GM19328 (cell line): ENCODE results near the gene CAPZB.

Experiments
- ATAC-seq: cut with Tn5 transposase; IDR thresholded peaks from one replicate; pipeline ENCODE4 v1.9.1; 2021; ENCODE audit warnings: mild to moderate bottlenecking, moderate library complexity; ENCODE audit not compliant: unreplicated experiment

The CAPZB gene

GRCh38 chr1:19353596-19353995 is 131.7 kb downstream of the CAPZB start:
- no peak for ATAC-seq

- no peak for ATAC-seq
Observed at GRCh38 chr1:19352839-19353238, 132.5 kb downstream of the CAPZB start.

- no peak for ATAC-seq
Observed at GRCh38 chr1:19351873-19352272, 133.5 kb downstream of the CAPZB start.

GRCh38 chr1:19350566-19350965 is 134.8 kb downstream of the CAPZB start:
- no peak for ATAC-seq

GRCh38 chr1:19349999-19350398 is 135.3 kb downstream of the CAPZB start:
- ATAC-seq = no peak

GRCh38 chr1:19348441-19349198 is 136.7 kb downstream of the CAPZB start:
- no peak for ATAC-seq

GRCh38 chr1:19347533-19348172 is 137.7 kb downstream of the CAPZB start:
- no peak for ATAC-seq

- ATAC-seq = no peak
Observed at GRCh38 chr1:19346026-19346425, 139.3 kb downstream of the CAPZB start.

GRCh38 chr1:19345391-19345790 is 139.9 kb downstream of the CAPZB start:
- no peak for ATAC-seq

GRCh38 chr1:19344831-19345230 is 140.5 kb downstream of the CAPZB start:
- no peak for ATAC-seq

GRCh38 chr1:19344372-19344810 is 140.9 kb downstream of the CAPZB start:
- no peak for ATAC-seq

GRCh38 chr1:19343617-19344350 is 141.6 kb downstream of the CAPZB start:
- no peak for ATAC-seq

- ATAC-seq = no peak
Observed at GRCh38 chr1:19342894-19343616, 142.3 kb downstream of the CAPZB start.

- ATAC-seq = no peak
Observed at GRCh38 chr1:19342062-19342750, 143.1 kb downstream of the CAPZB start.

- no peak for ATAC-seq
Observed at GRCh38 chr1:19341201-19342061, 143.9 kb downstream of the CAPZB start.

GRCh38 chr1:19340387-19340937 is 144.9 kb downstream of the CAPZB start:
- ATAC-seq = no peak

- no peak for ATAC-seq
Observed at GRCh38 chr1:19339214-19339861, 146.0 kb downstream of the CAPZB start.

- ATAC-seq = no peak
Observed at GRCh38 chr1:19338323-19338762, 147.0 kb downstream of the CAPZB start.

- ATAC-seq = no peak
Observed at GRCh38 chr1:19337289-19337688, 148.1 kb downstream of the CAPZB start.
